GM12878 (cell line): ENCODE data around the gene SERPINE3.

Source experiments
- EZH2 ChIP-seq: IDR thresholded peaks from 2 replicates; pipeline ENCODE4 v1.6.1; 2012; ENCODE audit warnings: low read depth, mild to moderate bottlenecking, control low read depth, inconsistent platforms, low read length, borderline replicate concordance; ENCODE audit not compliant: control insufficient read depth
- POLR2A ChIP-seq: IDR thresholded peaks from 2 replicates; pipeline ENCODE4 v1.6.1; 2011; ENCODE audit warnings: low read depth, mild to moderate bottlenecking, low read length
- SMAD1 ChIP-seq: fragments of 450-650 bp; IDR thresholded peaks from 2 replicates; pipeline ENCODE4 v1.6.1; 2018; ENCODE audit warnings: mild to moderate bottlenecking, low read depth; ENCODE audit not compliant: partially characterized antibody
- TF ChIP-seq, protein P1 (sequence below): fragments of 450-650 bp; IDR thresholded peaks from 2 replicates; pipeline ENCODE4 v1.6.1; 2016; ENCODE audit warnings: mild to moderate bottlenecking
- TF ChIP-seq, protein P2 (sequence below), 3 experiments: IDR thresholded peaks in 2 of 3; conservative IDR thresholded peaks in 1 of 3; 2 replicates each; pipeline ENCODE4 v1.5.1; 2011; ENCODE audit warnings: low read depth in 3 of 3, low read length in 3 of 3, mild to moderate bottlenecking in 3 of 3, control low read depth in 2 of 3, moderate library complexity in 2 of 3, inconsistent platforms in 1 of 3, mixed read lengths in 1 of 3; ENCODE audit not compliant: control insufficient read depth in 2 of 3, insufficient read depth in 1 of 3; ENCODE audit errors: extremely low read depth in 1 of 3

- TF ChIP-seq SMAD1 (no peak), EZH2 (no peak), POLR2A (no peak)
- TF ChIP-seq, protein P1, sequence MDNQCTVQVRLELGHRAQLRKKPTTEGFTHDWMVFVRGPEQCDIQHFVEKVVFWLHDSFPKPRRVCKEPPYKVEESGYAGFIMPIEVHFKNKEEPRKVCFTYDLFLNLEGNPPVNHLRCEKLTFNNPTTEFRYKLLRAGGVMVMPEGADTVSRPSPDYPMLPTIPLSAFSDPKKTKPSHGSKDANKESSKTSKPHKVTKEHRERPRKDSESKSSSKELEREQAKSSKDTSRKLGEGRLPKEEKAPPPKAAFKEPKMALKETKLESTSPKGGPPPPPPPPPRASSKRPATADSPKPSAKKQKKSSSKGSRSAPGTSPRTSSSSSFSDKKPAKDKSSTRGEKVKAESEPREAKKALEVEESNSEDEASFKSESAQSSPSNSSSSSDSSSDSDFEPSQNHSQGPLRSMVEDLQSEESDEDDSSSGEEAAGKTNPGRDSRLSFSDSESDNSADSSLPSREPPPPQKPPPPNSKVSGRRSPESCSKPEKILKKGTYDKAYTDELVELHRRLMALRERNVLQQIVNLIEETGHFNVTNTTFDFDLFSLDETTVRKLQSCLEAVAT: no peak
- TF ChIP-seq, protein P2, sequence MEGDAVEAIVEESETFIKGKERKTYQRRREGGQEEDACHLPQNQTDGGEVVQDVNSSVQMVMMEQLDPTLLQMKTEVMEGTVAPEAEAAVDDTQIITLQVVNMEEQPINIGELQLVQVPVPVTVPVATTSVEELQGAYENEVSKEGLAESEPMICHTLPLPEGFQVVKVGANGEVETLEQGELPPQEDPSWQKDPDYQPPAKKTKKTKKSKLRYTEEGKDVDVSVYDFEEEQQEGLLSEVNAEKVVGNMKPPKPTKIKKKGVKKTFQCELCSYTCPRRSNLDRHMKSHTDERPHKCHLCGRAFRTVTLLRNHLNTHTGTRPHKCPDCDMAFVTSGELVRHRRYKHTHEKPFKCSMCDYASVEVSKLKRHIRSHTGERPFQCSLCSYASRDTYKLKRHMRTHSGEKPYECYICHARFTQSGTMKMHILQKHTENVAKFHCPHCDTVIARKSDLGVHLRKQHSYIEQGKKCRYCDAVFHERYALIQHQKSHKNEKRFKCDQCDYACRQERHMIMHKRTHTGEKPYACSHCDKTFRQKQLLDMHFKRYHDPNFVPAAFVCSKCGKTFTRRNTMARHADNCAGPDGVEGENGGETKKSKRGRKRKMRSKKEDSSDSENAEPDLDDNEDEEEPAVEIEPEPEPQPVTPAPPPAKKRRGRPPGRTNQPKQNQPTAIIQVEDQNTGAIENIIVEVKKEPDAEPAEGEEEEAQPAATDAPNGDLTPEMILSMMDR (IDR thresholded peaks at IDR 0.05 in 2 of 3, conservative IDR thresholded peaks at IDR 0.05 in 1 of 3; ENCODE audit: control insufficient read depth in 2 of 3, extremely low read depth in 1 of 3, insufficient read depth in 1 of 3, low read depth in 3 of 3, low read length in 3 of 3): no peak
These were observed 16.7 kb upstream of the SERPINE3 start for GRCh38 chr13:51322826-51323225.
